ENCODE results near the gene UBR3. TPM values are rescaled to one million over a fixed set of nuclear protein-coding genes. Genes with fewer than 3 reads are reported as not detected.
"Not testable (repeated sequence)": the region's sequence is repeated elsewhere in the genome, so short reads cannot be mapped to it uniquely, and the experiment has no call there.

Gene UBR3
- total RNA-seq, 1 experiment from 2014 or later = 21.9 TPM

GRCh38 chr2:169933124-169933711 is 106.0 kb downstream of the UBR3 start:
- TF ChIP-seq CTCF (conservative IDR thresholded peaks at IDR 0.05) = peak; percentile 80
- Mint-ChIP-seq H3K27ac (no peak overlapping the region), H3K4me1 (no peaks in the 10 kb centered on the region), H3K4me3 (no peak overlapping the region), H3K36me3 (ENCODE audit: insufficient read depth in 1 of 3, low read depth in 3 of 3) (peaks cover 0 to 19% (median 0%) of the 10 kb centered on the region in 3 experiments; a peak in 5 of 7 replicates), H3K9me3 (no peaks in the 10 kb centered on the region; a peak in 1 of 5 replicates), H3K27me3 (ENCODE audit: low read depth) (no peaks in the 10 kb centered on the region)
- no peaks in the 10 kb centered on the region for H3K79me2 ChIP-seq (ENCODE audit: insufficient read depth, low read length)
- H3K4me1 ChIP-seq (ENCODE audit: insufficient read depth, low read length) = no peaks in the 10 kb centered on the region
- no peak overlapping the region for H3K9ac ChIP-seq (ENCODE audit: extremely low read depth, insufficient read length, low read length)
- no peaks in the 10 kb centered on the region for H3K9me3 ChIP-seq (ENCODE audit: control insufficient read depth, low read depth, low read length)
- no peak overlapping the region for H3T11ph ChIP-seq (ENCODE audit: low read length)
- H2BK12ac ChIP-seq (ENCODE audit: insufficient read length, low read depth, low read length) = no peak overlapping the region
- no peaks in the 10 kb centered on the region for H3K23me2 ChIP-seq (ENCODE audit: insufficient read length, low read depth, low read length, poor library complexity, severe bottlenecking)
- no peak overlapping the region for H3K27ac ChIP-seq (ENCODE audit: insufficient read length, low read depth, low read length)
- H2AK5ac ChIP-seq (ENCODE audit: insufficient read length, low read length) = no peak overlapping the region
- no peak overlapping the region for H4K8ac ChIP-seq (replicated peaks; ENCODE audit: insufficient read length, low read depth, low read length)
- no peaks in the 10 kb centered on the region for H3K79me1 ChIP-seq (ENCODE audit: insufficient read depth, low read depth, low read length, poor library complexity, severe bottlenecking)
- H2BK15ac ChIP-seq (ENCODE audit: low read depth, low read length) = no peak overlapping the region
- H3K14ac ChIP-seq (ENCODE audit: insufficient read depth, low read length) = no peak overlapping the region
- H2BK120ac ChIP-seq (ENCODE audit: low read depth, low read length, poor library complexity, severe bottlenecking) = no peak overlapping the region
- DNase-seq = no peak
- H4K5ac ChIP-seq (ENCODE audit: insufficient read length, low read depth, low read length) = no peak overlapping the region
- no peaks in the 10 kb centered on the region for H3K27me3 ChIP-seq (ENCODE audit: insufficient read depth, low read length)
- WGBS (ENCODE audit: extremely low coverage, insufficient read length, low lambda C conversion rate) = no CpG with 5 or more reads among the region's 2 CpGs
- H2BK20ac ChIP-seq (ENCODE audit: low read depth, low read length, poor library complexity, severe bottlenecking) = no peak overlapping the region
- H4K20me1 ChIP-seq (ENCODE audit: control insufficient read depth, insufficient read depth, insufficient read length) = no peaks in the 10 kb centered on the region
- no peak overlapping the region for H4K91ac ChIP-seq (ENCODE audit: insufficient read length, low read depth, low read length)
- H3K4me2 ChIP-seq (ENCODE audit: insufficient read depth, insufficient read length, low read length) = no peak overlapping the region
- H2BK5ac ChIP-seq (ENCODE audit: insufficient read length, low read length) = no peak overlapping the region
- H3K23ac ChIP-seq (ENCODE audit: insufficient read length, low read depth, low read length) = no peak overlapping the region
- no peak overlapping the region for H2AFZ ChIP-seq (ENCODE audit: low read length)
- no peak overlapping the region for H3K56ac ChIP-seq (ENCODE audit: insufficient read length, low read depth, low read length)
- H3K4ac ChIP-seq (ENCODE audit: low read depth, low read length) = no peak overlapping the region
- H3K18ac ChIP-seq (ENCODE audit: insufficient read length, low read depth, low read length) = no peak overlapping the region

GRCh38 chr2:169936652-169937051 is 109.4 kb downstream of the UBR3 start:
- H3K27me3 ChIP-seq (ENCODE audit: insufficient read depth, low read length); H3K27me3 Mint-ChIP-seq (ENCODE audit: low read depth); H3K9me3 Mint-ChIP-seq; H4K5ac ChIP-seq (ENCODE audit: insufficient read length, low read depth, low read length); H2AFZ ChIP-seq (ENCODE audit: low read length); H3K56ac ChIP-seq (ENCODE audit: insufficient read length, low read depth, low read length); H3T11ph ChIP-seq (ENCODE audit: low read length); H3K27ac ChIP-seq (ENCODE audit: insufficient read length, low read depth, low read length); H3K9ac ChIP-seq (ENCODE audit: extremely low read depth, insufficient read length, low read length); H2BK120ac ChIP-seq (ENCODE audit: low read depth, low read length, poor library complexity, severe bottlenecking); H3K23me2 ChIP-seq (ENCODE audit: insufficient read length, low read depth, low read length, poor library complexity, severe bottlenecking); H3K4ac ChIP-seq (ENCODE audit: low read depth, low read length); H3K9me3 ChIP-seq (ENCODE audit: control insufficient read depth, low read depth, low read length); H3K18ac ChIP-seq (ENCODE audit: insufficient read length, low read depth, low read length); H3K23ac ChIP-seq (ENCODE audit: insufficient read length, low read depth, low read length); H3K14ac ChIP-seq (ENCODE audit: insufficient read depth, low read length); H3K79me2 ChIP-seq (ENCODE audit: insufficient read depth, low read length); H2BK12ac ChIP-seq (ENCODE audit: insufficient read length, low read depth, low read length); H2BK15ac ChIP-seq (ENCODE audit: low read depth, low read length); DNase-seq; H3K4me1 Mint-ChIP-seq; H2AK5ac ChIP-seq (ENCODE audit: insufficient read length, low read length); H3K4me3 Mint-ChIP-seq; H3K27ac Mint-ChIP-seq; H2BK5ac ChIP-seq (ENCODE audit: insufficient read length, low read length); H3K4me1 ChIP-seq (ENCODE audit: insufficient read depth, low read length); H2BK20ac ChIP-seq (ENCODE audit: low read depth, low read length, poor library complexity, severe bottlenecking); H4K20me1 ChIP-seq (ENCODE audit: control insufficient read depth, insufficient read depth, insufficient read length); H3K79me1 ChIP-seq (ENCODE audit: insufficient read depth, low read depth, low read length, poor library complexity, severe bottlenecking); H4K8ac ChIP-seq (replicated peaks; ENCODE audit: insufficient read length, low read depth, low read length); H4K91ac ChIP-seq (ENCODE audit: insufficient read length, low read depth, low read length); H3K4me2 ChIP-seq (ENCODE audit: insufficient read depth, insufficient read length, low read length): not testable (repeated sequence)
- WGBS (ENCODE audit: extremely low coverage, insufficient read length, low lambda C conversion rate) = no CpG with 5 or more reads among the region's 5 CpGs
- H3K36me3 Mint-ChIP-seq (ENCODE audit: insufficient read depth in 1 of 3, low read depth in 3 of 3) = peaks cover 0 to 14% (median 0%) of the 10 kb centered on the region in 3 experiments; a peak in 5 of 7 replicates

All from H9 (cell line).